D721Med (cell line): Measurements from ENCODE around the gene MREG.

Experiments used
- DNase-seq: peaks from one replicate; pipeline ENCODE4 v3.0.0; 2011; ENCODE audit warnings: low spot score; ENCODE audit not compliant: insufficient read length
- FAIRE-seq: peaks from 2 replicates; lab custom pipeline; 2011; peaks lifted over from hg19 to GRCh38; lab: Jason Lieb, UNC
- TF ChIP-seq, protein P1 (sequence below): IDR thresholded peaks from 2 replicates; pipeline ENCODE4 v1.5.1; 2012; ENCODE audit warnings: mild to moderate bottlenecking, control low read depth; ENCODE audit not compliant: insufficient read depth; ENCODE audit errors: missing control alignments

The MREG gene

DNA sequence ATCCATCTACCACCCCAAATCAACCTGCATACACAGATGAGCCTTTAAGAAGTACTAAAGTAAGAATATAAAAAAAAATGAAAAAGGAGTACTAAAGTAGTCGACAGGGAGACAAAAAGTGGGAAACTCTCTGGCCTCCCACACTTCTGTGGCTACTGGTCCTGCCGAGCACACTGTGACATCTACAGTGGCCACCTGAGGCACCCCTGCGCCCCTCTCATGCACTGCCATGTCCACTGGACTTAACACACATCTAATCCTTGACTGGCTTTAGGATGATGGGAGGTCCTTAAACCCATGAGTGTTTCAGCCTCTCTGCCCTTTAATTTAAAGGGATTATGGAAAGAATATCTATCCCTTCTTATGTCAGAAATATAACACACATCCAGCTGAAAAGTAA lies 71.2 kb downstream of the MREG start:
- no peak for DNase-seq
- FAIRE-seq = no peak
- TF ChIP-seq, protein P1, sequence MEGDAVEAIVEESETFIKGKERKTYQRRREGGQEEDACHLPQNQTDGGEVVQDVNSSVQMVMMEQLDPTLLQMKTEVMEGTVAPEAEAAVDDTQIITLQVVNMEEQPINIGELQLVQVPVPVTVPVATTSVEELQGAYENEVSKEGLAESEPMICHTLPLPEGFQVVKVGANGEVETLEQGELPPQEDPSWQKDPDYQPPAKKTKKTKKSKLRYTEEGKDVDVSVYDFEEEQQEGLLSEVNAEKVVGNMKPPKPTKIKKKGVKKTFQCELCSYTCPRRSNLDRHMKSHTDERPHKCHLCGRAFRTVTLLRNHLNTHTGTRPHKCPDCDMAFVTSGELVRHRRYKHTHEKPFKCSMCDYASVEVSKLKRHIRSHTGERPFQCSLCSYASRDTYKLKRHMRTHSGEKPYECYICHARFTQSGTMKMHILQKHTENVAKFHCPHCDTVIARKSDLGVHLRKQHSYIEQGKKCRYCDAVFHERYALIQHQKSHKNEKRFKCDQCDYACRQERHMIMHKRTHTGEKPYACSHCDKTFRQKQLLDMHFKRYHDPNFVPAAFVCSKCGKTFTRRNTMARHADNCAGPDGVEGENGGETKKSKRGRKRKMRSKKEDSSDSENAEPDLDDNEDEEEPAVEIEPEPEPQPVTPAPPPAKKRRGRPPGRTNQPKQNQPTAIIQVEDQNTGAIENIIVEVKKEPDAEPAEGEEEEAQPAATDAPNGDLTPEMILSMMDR = no peak

DNA sequence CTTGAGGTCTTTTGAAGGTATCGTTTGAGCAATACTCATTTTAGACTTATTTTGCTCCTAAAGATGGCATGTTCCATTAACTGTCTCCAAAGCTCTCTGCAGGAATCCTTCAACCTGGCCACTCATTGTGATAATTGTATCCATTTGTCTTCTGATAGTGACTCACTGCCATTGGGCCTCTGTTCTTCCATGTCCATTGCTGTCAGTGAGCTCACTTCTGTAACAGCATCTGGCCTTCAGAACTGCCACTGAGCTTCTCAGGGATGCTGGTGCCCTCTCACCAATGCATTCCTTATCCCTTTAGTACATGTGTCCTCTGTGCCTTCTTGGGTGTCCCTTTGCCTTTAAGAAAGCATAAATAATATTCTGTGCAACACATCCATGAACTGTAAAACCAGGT lies 71.6 kb downstream of the MREG start:
- TF ChIP-seq, protein P1 = no peak
- no peak for FAIRE-seq
- no peak for DNase-seq

DNA sequence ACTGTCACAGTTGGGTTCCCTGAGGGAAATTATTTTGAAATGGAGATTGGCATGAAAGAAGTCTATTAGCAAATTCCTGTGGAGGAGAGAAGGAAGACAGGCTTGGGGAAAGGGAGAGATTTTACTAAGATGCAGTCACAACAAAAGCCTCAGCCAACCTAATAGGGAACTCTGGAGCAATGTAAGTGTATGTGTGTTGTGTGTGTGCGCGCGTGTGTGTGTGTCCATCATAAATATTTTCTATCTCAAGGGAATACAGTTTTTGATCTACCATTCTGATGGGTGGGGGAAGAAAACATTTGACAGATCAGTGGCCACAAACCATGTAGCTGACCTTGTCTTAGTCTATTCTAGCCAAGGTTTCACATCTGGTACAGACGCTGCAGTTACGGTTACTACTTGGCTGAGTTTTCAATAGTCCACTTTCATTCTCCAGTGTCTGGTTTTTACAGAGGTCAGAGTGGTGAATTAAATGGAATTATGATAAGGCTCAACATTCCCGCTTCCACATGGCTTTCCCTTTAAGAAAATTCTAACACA lies 72.6 kb downstream of the MREG start:
- TF ChIP-seq, protein P1 = no peak
- no peak for DNase-seq
- FAIRE-seq = no peak

DNA sequence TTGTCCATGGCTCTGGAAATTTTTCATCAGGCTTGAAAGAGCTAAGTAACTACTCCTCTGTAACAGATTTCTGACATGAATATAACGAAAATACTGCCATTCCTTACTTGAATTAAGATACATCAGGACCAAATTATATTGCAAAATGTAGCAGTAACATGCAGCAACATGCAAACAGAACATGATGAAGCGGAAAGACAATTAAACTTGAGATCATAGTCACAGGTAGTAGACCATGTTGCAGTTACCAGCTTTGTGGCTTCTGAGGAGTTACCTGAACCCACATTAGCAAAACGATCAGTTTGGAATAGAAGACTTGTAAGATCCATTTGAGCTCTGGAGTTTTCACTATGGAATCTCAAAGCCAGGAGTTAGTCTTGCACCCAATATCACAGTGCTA lies 76.2 kb downstream of the MREG start:
- TF ChIP-seq, protein P1 = no peak
- DNase-seq (no peak), FAIRE-seq (no peak)

DNA sequence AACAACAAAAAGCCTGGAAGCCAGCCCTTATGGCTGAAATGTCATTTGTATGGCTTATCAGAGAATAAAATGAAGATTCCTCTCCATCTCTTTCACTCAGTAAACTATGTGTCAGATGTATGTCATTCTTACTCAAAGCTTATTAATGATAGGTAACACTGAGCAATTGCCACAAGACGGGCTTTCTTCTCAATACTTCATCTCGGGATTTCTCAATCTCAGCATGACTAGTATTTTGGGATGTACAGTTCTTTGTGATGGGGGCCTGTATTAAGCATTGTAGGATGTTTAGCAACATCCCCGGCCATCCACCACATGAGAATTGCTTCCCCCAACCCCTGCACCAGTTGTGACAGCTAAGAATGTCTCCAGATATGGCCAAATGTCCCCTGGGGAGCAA lies 80.2 kb downstream of the MREG start:
- DNase-seq (no peak), FAIRE-seq (no peak)
- TF ChIP-seq, protein P1 = no peak

DNA sequence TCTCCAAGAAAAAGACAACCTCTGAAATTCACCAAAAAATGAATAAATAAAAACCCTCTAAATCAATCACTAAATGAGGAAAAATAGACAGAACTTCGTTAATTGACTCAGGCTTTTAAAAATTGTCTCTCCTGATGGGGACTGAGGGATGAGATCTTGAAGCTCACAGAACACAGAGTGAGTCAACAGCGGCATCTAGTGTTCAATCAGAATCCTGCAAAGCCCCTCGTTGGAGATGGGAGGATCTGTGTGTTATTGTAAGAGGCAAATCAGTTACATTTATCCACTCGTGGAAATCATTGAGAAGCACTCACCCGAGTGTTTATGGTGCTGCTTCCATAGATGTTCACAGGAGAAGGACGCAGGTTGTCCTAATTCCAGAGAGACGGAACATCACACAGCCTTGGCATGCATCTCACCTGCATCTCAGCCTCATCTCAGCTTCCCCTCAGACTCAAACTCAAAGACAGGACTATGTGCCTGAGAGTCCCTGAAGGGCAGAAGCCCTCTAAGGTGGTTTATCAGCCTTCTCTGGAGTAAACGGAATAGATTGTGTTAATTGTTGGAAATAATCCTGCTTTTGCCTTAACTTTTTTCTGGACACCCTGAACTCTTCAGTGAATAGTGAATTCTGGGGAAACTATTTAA lies 82.0 kb downstream of the MREG start:
- TF ChIP-seq, protein P1 = peak; percentile 93
- DNase-seq (peak; percentile 24), FAIRE-seq (peak; percentile 38)

DNA sequence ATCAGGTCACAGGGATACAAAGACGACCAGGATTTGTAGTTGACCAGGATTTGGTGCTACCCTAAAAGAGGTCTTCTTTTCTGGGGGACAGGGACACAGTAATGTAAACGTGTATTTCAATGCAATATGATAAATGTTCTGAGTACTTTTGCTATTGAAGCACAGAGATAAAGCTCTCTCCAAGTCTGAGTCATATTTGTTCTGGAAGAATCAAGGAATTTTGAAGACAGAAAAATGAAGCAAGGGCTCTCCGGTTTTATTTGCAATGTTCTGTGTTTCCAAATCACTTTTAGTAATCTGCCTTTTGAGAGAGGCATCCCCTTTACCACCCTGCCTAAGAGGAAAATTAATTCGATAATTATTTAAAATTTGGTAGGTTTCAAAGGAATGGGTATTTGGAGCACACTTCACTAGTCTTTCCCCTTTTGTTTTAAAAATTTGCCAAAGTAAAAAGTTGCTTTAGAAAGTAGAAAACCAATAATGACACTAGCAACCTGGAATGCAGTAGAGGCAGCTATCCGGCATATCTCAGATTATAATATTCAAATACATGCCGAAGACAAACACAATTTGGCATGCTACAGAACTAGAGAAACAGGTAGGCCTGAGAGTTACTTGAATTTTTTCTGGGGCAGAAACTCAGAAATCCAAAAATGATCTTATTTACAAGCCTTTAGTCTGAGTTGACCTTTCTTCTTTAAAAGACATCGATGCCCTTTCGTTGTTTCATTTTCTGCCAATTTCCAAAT lies 82.7 kb downstream of the MREG start:
- FAIRE-seq (no peak), DNase-seq (no peak)
- TF ChIP-seq, protein P1 = no peak
